Stimulated activated CD8-positive, alpha-beta memory T cell treated with anti-CD3 and anti-CD28 coated beads, Interleukin-7, amount 100 ng/mL, for 1 hour (primary cell): ENCODE measurements around the gene PPP2R1A.

ENCODE experiments used
- DNase-seq, 2 donors: peaks; one replicate each; pipeline ENCODE4 v3.0.0-alpha.2; 2020; ENCODE audit warnings: low read depth in 2 of 2

Gene PPP2R1A

GRCh38 chr19:52189735-52190486 lies at the start of gene PPP2R1A:
TSS of gene PPP2R1A (plus strand) at chr19:52190052. CDS start at chr19:52190097, 45 bp downstream.
- DNase-seq: peak; percentile 93 to 96

GRCh38 chr19:52141203-52141602 lies 48.6 kb upstream of the PPP2R1A start:
- no peak for DNase-seq

- no peak for DNase-seq
Measured at GRCh38 chr19:52142001-52142595, 47.8 kb upstream of the PPP2R1A start.

GRCh38 chr19:52148256-52148655 lies 41.6 kb upstream of the PPP2R1A start:
- no peak for DNase-seq

- no peak for DNase-seq
Measured at GRCh38 chr19:52155596-52156359, 34.1 kb upstream of the PPP2R1A start.

GRCh38 chr19:52170304-52170703 lies 19.5 kb upstream of the PPP2R1A start:
- DNase-seq: no peak

GRCh38 chr19:52170863-52171320 lies 19.0 kb upstream of the PPP2R1A start:
- no peak for DNase-seq

- DNase-seq: peak; percentile 77 to 83
Measured at GRCh38 chr19:52171321-52172169, 18.3 kb upstream of the PPP2R1A start, which contains the start of gene ZNF836. TSS of gene ZNF836 (minus strand) at chr19:52171621. CDS start at chr19:52168072, 3,549 bp downstream.

GRCh38 chr19:52172347-52172746 lies 17.5 kb upstream of the PPP2R1A start:
- DNase-seq: no peak

- no peak for DNase-seq
Measured at GRCh38 chr19:52176574-52176973, 13.3 kb upstream of the PPP2R1A start.

GRCh38 chr19:52187407-52187806 lies 2.4 kb upstream of the PPP2R1A start:
- DNase-seq: no peak

- no peak for DNase-seq
Measured at GRCh38 chr19:52188822-52189734, 774 bp upstream of the PPP2R1A start.

- no peak for DNase-seq
Measured at GRCh38 chr19:52190487-52191293, 838 bp downstream of the PPP2R1A start.

GRCh38 chr19:52191389-52191788 lies 1.5 kb downstream of the PPP2R1A start:
- DNase-seq: no peak

- no peak for DNase-seq
Measured at GRCh38 chr19:52191951-52192350, 2.1 kb downstream of the PPP2R1A start.

- no peak for DNase-seq
Measured at GRCh38 chr19:52196256-52196967, 6.6 kb downstream of the PPP2R1A start.

- DNase-seq: no peak
Measured at GRCh38 chr19:52197964-52198363, 8.1 kb downstream of the PPP2R1A start.

GRCh38 chr19:52198678-52199077 lies 8.8 kb downstream of the PPP2R1A start:
- no peak for DNase-seq

- no peak for DNase-seq
Measured at GRCh38 chr19:52200044-52200443, 10.2 kb downstream of the PPP2R1A start.
